IPS-NIHi11 (cell line): ENCODE data around the gene PIH1D2.
"Not testable (repeated sequence)": the region's sequence is repeated elsewhere in the genome, so short reads cannot be mapped to it uniquely, and the experiment has no call there.

Experiments
- DNase-seq: peaks from one replicate; pipeline ENCODE4 v3.0.0; 2012; ENCODE audit warnings: mixed read lengths, low spot score

PIH1D2 gene, protein sequence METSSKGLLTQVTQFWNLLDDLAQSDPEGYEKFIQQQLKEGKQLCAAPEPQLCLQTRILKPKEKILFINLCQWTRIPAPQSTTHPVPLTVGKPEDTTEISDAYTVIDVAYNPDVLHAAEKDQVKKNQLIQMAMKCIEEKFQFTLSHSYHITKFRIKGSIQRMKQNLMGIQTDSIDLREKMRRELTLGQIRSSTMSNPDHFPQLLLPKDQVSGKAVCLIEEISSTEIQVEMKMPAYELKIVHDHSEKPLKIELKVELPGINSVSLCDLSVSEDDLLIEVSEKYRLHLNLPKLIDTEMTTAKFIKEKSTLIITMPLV

DNA sequence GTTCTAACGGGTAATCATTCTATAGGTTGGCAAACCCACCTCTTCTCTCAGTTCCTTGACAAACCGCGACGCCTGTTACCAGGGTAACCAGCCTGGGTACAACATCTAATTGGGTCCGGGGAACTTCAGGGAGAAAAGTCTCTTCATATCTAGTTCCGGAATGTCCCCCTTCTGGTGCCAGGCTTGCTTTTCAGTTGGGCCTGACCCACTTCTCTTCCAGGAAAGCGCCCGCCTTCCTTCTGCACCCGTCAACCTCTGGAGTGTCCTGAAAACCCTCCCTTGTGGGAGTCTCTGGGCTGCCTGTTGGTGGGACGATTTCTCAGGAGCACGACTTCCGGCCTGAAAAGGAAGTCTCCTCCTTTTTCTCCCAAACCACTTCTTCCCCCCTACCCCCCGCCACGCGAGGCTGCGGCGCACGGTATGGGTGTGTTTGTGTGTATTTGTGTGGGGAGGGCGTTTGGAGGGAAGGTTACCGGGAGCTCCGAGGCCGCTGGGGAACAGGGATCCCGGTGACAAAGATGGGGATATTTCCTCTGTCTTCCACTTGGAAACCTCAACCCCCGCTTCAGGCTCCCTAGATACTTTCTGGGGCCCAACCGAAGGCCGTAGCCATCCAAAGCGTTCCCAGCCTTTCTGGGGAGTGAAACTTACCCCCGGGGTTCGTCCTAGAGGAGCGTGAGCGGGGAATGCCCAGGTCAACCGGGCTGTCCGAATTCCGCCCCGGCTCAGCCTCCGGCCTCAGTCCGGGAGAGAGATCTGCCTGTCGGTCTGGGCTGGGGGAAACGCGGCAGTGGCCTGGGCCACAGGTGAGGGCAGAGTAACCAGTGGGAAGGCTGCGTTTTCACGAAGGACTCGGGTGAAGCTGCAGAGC, at the start of gene PIH1D2, which contains the start of gene NKAPD1:
Gene PIH1D2 (minus strand): TSS at position 77 of the 871 bp plus-strand sequence. CDS start 843 bp downstream, outside the sequence.
Gene NKAPD1 (plus strand): TSS at position 359 of the 871 bp plus-strand sequence. CDS start 1,276 bp downstream, outside the sequence.
- peak; percentile 83 for DNase-seq

DNA sequence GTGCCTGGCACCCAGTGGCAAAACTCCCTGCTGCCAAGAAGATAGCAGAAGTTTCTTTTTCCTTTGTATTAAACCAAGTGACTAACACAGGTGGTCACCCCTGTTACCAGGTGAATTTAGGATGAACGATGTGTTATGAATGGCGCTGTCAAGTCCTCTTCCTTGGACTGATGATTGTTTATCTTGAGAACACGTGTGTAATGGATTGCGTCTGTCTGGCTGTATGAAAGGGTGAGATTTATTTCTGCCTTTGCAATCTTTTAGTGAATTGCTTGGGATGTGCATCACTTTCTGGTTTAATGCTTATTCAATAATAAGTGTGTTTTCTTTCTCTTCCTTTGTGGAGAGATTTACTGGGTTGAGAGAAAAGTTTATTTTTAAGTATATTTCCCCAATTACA, 49.3 kb upstream of the PIH1D2 start:
- no peak for DNase-seq

DNA sequence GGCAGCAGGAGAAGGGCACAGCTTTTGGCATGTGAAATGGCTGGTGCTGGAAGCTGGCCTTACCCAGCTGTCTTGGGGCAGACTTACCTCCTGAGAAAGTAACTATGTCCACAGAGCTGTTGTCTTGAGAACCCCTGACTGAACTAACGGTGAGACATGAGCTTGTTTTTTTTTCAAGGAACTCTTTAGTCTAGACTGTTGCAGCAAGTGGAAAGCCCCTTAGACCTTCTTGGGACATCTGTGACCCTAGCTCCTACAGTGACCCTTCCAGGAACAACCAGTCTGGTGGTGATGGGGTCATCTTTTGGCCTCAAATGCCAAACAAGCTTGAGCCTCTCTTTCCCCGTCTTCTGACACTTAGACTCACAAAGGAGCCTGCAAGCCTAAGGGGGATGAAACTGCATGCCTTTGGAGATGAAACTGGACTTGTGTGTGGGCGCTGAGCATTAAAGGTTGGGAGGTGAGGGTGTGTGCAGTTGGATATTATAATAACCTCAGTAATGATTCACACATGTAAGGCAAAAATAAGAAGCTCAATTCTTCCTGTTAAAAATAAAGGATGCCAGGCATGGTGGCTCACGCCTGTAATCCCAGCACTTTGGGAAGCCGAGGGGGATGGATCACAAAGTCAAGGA, 48.3 kb upstream of the PIH1D2 start:
- DNase-seq, result no peak

DNA sequence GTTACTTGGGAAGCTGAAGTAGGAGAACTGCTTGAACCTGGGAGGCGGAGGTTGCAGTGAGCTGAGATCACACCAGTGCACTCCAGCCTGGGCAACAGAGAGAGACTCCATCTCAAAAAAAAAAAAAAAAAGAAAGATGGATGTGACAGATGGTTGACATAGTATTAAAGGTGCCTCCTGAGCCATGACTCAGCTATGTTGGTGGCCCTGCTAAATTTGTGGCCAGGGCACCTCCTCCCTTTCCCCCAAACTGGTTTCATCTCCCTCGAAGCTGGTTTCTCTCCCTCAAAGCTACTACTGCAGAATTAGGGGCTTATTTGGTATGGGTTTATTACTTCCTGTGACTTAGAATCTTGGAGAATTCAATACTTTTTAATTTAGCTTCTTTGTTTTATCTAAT, 44.4 kb upstream of the PIH1D2 start:
- no peak for DNase-seq

DNA sequence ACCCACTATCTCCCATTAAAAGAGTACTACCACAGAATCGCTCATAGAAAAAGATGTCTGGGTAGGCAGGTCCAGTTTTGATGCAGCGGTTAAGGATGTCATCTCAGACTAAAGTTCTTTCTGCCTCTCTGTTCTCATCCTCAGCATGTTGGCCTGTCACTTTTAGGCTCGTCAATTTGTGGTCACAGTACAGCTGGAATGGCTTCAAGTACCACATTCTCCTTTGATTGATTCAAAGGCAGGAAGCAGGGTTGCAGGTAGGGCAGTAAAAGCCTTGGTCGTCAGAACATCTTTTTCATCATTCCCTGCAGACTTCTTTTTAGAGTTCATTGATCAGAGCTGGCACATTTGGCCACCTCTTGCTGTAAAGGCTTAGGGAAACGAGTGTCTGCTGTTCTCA, 41.6 kb upstream of the PIH1D2 start:
- no peak for DNase-seq

DNA sequence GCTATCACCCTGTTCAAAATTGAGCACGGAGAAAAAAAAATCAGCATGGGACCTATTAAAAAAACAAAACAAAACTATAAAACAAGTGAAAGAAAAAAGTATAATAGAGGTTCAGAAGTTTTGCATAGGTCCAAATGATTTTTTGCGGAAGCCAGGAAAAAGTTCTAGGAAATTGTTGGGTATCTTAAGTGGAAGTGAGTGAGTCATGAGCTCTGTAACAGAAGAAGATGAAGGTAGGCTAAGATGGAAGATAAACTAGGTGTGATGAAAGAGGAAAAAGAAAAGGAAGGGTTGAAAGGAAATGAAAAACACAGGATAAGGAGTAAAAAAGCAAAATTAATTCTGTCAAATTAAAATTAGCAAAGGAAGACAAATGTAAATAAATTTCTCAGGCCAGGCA, 40.6 kb upstream of the PIH1D2 start:
- DNase-seq, result no peak

DNA sequence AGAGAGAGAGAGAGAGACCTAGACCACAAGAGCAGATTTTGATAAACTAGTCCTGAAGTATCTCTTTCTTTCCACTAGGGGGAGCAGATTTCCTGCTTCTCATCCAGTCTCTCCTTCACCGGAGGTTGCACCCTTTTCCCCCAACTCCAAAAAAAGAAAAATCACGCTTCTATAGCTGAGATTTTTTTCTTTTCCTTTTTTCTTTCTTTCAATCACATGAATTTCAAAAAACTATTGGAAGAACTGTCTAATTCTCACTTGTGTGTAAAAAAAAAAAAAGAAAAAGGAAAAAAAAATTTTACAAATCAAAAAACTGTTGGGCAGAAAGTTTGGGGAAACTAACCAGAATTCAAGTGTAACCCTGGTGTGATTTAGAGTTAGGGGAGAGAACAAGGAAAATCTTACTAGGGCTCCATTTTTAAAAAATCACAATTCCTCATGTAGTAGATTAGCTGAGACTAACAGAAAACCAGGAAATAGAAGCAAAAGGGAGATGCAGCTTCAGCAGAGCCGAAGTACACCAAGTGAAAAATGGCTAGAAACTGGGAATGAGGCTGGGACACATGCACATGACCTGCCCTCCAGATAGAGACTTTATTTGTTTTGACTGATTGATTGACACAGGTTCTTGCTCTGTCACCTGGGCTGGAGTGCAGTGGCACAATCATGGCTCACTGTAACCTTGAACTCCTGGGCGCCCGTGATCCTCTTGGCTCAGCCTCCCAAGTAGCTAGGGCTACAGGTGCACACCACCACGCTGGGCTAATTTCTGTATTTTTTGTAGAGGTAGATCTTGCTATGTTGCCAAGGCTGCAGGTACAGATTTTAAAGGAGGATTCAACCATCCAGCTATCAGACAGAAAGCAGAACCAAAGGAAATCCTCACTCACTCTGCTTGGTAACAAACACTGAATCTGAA, 40.0 kb upstream of the PIH1D2 start:
- peak; percentile 69 for DNase-seq

DNA sequence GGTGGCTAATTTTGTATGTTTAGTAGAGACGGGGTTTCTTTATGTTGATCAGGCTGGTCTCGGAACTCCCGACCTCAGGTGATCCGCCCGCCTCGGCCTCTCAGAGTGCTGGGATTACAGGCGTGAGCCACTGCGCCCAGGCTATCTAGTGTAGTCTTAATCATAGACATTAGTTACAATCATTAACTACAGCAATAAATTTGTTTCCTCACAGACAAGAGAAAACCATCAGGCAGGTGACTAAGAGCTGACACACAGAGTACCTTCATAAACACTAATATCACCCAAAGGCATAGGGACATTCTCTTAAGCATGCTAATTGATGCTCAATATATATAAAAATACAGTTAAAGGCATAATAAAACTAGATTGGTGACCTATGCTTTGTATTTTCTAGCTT, 32.3 kb upstream of the PIH1D2 start:
- DNase-seq, result no peak

DNA sequence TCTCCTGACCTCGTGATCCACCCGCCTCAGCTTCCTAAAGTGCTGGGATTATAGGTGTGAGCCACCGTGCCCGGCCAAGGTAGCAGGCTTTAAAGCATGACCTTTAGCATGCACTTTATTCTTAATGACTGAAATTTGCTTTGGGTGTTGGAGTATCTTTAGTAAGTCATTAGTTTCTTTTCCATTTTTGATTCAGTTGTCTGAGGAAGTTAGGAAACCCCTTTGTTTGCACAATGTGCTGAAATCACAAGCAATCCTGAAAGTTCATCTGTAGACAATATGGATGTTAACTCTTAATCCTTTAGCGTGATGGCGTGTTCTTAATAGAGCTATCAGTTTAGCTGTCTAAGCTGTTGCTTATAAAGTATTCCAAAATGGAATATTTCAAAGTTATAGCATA, 29.6 kb upstream of the PIH1D2 start:
- no peak for DNase-seq

DNA sequence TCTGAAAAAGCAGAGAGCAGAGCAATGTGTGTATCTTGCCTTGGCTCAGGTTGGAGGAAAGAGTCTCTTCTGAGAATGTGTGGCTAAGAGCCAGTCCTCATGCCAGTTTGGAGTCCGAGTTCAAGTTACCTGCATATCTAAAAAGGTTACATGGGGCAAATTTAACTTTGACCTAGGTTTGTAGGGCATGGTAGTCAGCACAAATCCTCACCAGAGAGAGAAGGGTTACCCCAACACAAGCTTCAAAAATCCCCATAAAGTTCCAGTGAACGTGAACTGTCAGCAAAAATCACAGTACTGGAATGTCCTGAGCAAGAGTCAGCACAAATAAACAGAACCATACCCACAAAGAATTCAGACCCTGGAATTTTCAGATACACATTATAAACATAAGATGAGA, 26.6 kb upstream of the PIH1D2 start:
- DNase-seq, result no peak

DNA sequence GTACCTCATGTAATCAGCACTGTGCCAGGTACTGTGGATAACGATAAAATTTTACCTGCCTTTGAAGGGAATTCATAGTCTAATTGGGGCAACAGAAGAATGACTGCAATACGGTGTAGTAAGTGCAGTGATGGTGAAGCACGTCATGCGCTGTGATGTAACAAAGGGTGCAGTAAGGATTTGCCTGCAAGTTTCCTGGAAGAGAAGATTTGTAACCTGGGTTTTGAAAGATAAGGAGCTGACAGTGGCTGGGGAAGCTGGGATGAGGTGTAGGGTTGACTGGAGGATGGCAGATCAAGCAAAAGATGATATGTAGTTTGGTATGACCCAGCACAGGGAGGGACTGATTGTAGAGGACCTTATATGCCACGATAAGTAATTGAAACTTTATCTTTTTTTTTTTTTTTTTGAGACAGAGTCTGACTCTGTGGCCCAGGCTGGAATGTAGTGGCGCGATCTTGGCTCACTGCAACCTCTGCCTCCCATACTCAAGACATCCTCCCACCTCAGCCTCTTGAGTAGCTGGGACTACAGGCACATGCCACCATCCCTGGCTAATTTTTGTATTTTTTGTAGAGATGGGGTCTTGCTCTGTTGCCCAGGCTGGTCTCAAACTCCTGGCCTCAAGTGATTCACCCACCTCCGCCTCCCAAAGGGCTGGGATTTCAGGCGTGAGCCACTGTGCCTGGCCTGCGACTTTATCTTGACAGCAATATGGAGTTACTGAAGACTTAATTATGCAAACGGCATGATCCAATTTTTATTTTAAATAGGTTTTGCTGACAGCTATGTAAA, 24.1 kb upstream of the PIH1D2 start:
- no peak for DNase-seq

DNA sequence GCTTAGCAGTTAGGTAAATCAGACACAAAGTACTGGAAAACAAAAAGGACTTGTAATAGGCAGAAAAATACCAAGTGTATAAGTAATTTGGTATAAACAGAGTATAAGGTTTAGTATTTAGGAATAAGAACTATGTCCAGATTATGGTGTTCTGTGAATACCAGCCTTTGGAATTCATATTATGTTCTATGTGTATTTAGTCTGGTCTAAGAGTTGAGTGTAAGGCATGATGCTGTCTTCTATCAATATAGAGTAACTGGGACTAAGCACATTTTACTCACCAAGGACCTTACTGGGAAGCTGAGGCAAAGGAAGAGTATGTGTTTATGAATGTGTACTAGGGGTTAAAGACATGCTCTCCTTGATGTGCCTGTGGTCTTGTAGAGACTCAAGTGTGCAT, 22.4 kb upstream of the PIH1D2 start:
- no peak for DNase-seq

DNA sequence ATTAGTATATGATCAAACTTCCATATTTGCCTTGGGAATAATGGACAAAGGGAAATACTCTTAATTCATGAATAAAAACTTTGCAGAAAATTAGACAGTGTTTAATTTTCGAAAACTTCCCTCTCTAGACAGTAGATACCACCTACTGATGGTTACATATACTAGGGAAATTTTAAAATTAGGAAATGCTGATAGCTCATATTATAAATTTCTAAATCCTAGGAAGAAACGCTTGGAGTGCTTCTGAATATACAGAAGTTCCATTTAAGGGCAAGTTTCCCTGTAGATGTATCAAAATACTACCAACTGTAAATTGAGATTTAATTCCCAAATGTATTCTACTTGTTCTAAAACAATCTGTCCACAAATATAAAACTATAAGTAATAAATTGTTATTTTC, 21.5 kb upstream of the PIH1D2 start:
- DNase-seq, result not testable (repeated sequence)

DNA sequence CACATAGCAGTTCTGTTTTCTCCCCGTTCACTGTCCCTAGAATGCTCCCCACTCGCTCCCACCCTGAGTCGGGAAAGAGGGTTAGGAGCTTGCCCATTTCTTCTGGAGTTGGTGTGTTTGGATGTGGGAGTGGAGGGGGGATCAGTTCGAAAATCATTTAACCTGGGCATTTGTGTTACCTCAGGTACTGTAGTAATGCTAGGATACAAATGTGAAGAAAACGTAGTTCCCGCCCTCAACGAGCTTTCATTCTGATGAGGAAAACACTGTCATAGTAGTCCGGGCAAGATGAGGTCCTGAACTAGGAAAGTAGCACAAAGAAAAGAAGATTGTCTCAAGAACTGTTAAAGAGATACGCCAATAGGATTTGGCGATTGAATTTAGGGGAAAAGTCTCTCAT, 13.4 kb upstream of the PIH1D2 start:
- DNase-seq, result no peak

DNA sequence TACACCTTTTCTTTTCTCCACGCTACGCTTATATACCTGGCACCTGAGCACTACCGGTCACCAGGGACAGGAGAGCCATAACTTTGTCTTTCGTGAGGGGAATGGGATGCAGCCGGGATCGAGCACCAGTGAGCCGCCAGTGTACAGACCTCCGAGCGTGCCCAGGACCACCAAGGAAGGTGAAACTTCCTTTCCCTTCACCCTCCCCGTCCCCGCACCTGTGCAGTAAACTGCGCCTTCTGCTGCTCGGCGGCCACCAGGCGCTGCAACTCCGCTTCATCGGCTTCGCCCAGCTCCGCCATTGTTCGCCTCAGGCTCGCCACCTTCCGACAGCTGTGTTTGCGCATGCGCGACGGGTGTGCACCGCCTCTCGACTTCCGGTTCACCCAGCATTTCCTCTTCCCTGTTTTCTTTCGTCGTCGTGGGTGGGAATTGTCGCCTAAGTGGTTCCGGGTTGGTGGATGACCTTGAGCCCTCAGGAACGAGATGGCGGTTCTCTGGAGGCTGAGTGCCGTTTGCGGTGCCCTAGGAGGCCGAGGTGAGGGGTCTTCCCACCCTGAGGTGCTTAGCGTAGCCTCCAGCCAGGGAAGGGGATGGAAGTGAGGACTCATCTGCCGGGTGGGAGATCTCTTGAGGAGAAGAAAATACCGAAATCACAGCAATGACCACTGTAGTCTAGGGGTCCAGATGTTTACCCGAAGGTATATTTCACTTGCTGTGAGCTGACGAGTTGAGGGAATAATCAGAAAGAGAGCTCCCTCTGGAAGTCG, 12.8 kb upstream of the PIH1D2 start, which contains the start of the genes SDHD and TIMM8B:
Gene SDHD (plus strand): TSS at position 452 of the 770 bp plus-strand sequence. CDS start 35 bp downstream, at position 487.
Gene TIMM8B (minus strand): TSS at position 335 of the 770 bp plus-strand sequence. CDS start 33 bp downstream, at position 302.
- DNase-seq, result peak; percentile 99

DNA sequence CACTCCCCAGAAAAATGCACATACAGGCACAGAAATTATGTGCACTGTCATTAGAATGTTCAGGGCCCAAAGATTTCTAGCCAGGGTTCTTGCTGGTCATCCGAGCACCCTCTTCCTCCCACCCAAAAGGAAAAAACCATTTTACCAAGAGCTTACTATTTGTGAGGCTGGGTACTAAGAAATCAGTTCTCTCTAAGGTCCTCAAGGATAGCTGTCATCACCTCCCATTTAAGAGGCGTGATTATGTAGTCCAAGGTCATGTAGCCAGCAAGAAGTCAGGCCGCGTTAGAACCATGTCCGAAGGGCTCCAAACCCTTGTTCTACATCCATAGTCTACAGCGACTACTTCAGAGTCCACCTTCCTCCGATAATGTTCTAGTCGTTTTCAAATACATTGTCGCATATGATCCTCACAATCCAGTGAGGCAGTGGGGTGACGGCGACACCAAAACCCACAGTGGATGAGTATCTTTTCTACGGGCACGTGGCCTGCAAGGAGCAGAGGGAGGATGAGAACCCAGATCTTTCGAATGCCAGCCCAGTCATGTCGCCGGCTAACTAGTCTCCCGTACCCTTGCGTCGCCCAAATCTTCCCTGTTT, 12.1 kb upstream of the PIH1D2 start:
- DNase-seq, result peak; percentile 40

DNA sequence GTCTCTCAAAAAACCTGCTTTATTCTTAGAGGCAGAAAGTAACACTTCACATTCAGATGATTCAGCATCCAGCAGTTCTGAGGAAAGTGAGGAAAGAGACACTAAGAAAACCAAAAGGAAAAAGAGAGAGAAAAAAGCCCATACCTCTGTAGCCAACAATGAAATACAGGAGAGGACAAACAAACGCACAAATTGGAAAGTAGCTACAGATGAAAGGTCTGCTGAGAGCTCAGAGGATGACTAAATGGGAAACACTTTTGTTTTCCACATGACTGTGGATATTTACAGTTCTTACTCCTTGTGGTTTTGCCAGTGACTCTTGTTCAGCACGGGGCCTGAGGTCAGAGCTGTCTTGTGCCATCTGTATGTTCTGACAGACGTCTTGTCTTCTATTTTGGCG, 8.9 kb upstream of the PIH1D2 start:
- DNase-seq, result no peak

DNA sequence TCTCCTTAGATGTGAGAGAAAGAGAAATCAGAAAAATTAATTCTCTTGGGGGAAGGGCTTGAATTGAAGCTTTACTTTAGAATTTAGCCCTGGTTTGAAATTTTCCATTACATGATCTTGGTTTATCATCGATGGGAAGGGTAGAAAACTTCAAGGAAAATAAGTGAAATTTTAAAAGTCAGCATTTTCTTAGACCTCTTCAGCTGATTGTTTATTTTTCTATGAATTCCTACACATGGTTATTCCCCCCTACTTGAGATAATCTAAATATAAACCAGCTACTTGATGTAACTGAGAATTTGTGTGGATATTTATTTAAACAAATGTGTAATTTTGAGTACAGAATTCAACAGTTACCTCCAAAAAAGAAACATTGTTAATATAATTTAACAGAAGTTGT, 10.9 kb downstream of the PIH1D2 start:
- DNase-seq, result no peak

DNA sequence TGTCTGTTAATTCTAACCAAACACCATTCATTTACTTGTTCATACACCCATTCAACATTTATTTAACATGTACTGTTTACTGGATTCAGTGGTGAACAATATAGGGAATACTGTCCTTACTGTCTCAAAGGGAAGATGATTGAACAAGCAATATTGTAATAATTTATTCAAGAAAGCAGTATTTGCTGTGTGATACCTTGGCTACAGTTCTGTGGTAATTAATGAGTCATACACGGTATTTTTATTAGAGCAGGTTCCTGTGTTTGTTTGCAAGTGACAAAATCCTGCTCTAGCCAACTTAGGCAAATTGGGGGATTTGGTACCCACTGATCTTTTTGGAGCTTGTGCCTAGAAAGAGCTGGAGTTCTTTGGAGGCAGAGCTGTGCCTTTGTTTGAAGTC, 15.7 kb downstream of the PIH1D2 start:
- no peak for DNase-seq
